Natural killer cell (primary cell): Measurements from ENCODE around the gene RGP1. TPM values are rescaled to one million over a fixed set of nuclear protein-coding genes. Genes with fewer than 3 reads are reported as not detected.
A peak's percentile ranks its signal among the peaks of the same experiment; 100 is the strongest.

Experiments
- ATAC-seq, 3 donors: fragments of 150-1000 bp in 2 of 3; fragments of 200-7000 bp in 1 of 3; cut with Tn5 transposase; 1 replicate in 1 of 3; 2 replicates in 2 of 3; pipeline ENCODE4 v1.10.0; 2021; ENCODE audit warnings: mild to moderate bottlenecking in 2 of 3, moderate library complexity in 2 of 3
- DNase-seq, 2 donors: peaks; one replicate each; pipeline versions ENCODE4 v3.0.0 to v3.0.0-alpha.2; 2013 to 2021; ENCODE audit warnings: mixed read lengths in 1 of 2
- H3K27ac ChIP-seq: one replicate; pipeline ENCODE4 v1.5.1; 2013; ENCODE audit warnings: mild to moderate bottlenecking, low read length
- H3K27me3 ChIP-seq: one replicate; pipeline ENCODE4 v1.6.1; 2013; ENCODE audit warnings: low read length; ENCODE audit not compliant: control insufficient read depth, insufficient read depth
- H3K36me3 ChIP-seq: one replicate; pipeline ENCODE4 v1.6.1; 2013; ENCODE audit warnings: low read length; ENCODE audit not compliant: control insufficient read depth, insufficient read depth
- H3K4me1 ChIP-seq: one replicate; pipeline ENCODE4 v1.6.1; 2013; ENCODE audit warnings: low read length; ENCODE audit not compliant: control insufficient read depth, insufficient read depth
- H3K4me3 ChIP-seq: one replicate; pipeline ENCODE4 v1.5.1; 2013; ENCODE audit warnings: low read length
- H3K9me3 ChIP-seq: one replicate; pipeline ENCODE4 v1.6.1; 2013; ENCODE audit warnings: low read length; ENCODE audit not compliant: control insufficient read depth, insufficient read depth
- H3K27ac Mint-ChIP-seq, 2 donors: one replicate each; pipeline ENCODE4 v1.8.0; 2022; ENCODE audit warnings: mild to moderate bottlenecking in 2 of 2, mixed read lengths in 2 of 2, moderate library complexity in 1 of 2
- H3K27me3 Mint-ChIP-seq, 2 donors: one replicate each; pipeline ENCODE4 v1.8.0; 2022; ENCODE audit warnings: low read depth in 2 of 2, mixed read lengths in 2 of 2
- H3K36me3 Mint-ChIP-seq: one replicate; pipeline ENCODE4 v1.8.0; 2022; ENCODE audit warnings: mixed read lengths
- H3K4me1 Mint-ChIP-seq, 2 donors: one replicate each; pipeline ENCODE4 v1.8.0; 2022; ENCODE audit warnings: mixed read lengths in 2 of 2
- H3K4me3 Mint-ChIP-seq: one replicate; pipeline ENCODE4 v1.8.0; 2022; ENCODE audit warnings: mild to moderate bottlenecking, moderate library complexity, mixed read lengths
- H3K9me3 Mint-ChIP-seq, 2 donors: one replicate each; pipeline ENCODE4 v1.8.0; 2022; ENCODE audit warnings: mixed read lengths in 2 of 2
- CTCF ChIP-seq: fragments of 200-600 bp; IDR thresholded peaks from one replicate; pipeline ENCODE4 v1.8.0; 2022; ENCODE audit warnings: antibody characterized with exemption
- WGBS: methylation state at CpG from one replicate; pipeline ENCODE4 v1.1.7; 2013; ENCODE audit warnings: missing lambda C conversion rate; ENCODE audit not compliant: insufficient coverage; 5-methylcytosine and 5-hydroxymethylcytosine counted together
- intact Hi-C: fragments of 100-400 bp; cut with micrococcal nuclease; formaldehyde crosslinking; loops from one replicate; pipeline ENCODE4 v1.14.2; 2022
- total RNA-seq, 4 donors: library from RNA; stranded (reverse); fragments of 120-200 nt in 1 of 4; gene quantifications; one replicate each; pipeline versions ENCODE4 v1.2.3 to v1.2.4, GENCODE V29; 2013 to 2022

Gene RGP1, protein sequence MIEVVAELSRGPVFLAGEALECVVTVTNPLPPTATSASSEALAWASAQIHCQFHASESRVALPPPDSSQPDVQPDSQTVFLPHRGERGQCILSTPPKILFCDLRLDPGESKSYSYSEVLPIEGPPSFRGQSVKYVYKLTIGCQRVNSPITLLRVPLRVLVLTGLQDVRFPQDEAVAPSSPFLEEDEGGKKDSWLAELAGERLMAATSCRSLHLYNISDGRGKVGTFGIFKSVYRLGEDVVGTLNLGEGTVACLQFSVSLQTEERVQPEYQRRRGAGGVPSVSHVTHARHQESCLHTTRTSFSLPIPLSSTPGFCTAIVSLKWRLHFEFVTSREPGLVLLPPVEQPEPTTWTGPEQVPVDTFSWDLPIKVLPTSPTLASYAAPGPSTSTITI
- 10 to 100 TPM; 22.3 to 26.4 (median 23.3) TPM for total RNA-seq
- 16.3 TPM for total RNA-seq (2013)

DNA sequence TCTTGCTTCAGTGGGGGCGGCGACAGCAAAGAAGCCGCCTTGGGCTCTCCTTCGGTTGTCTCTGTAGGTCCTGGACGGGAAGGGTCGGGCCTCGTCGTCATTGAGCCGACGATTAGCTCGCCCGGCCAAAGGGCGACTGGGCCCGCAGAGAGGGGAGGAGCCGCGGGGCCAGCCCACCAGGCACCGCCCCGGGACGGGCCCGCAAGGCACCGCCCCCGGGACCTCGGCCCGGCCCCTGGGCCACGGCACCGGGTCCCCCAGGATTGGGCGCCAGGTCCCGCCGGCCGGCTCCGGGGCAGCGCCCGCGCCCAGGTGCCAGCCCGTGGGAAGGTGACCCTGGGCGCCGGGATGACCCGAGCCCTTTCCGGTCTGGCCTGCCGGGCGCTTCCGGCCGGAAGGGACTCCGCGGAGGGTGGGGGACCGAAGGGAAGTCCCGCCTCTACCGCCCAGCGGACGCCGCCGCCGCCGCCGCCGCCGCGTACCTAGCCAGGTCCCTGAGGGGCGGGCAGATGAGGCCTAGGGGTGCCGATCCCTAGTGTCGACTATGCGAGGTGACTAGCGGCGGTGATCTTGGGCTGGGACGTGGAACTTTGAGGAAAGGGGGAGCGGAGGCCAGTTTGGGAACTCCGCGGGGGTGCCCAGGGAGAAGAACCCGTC lies at the start of gene RGP1, which contains the start of gene GBA2:
Gene RGP1, plus strand, starts transcription at position 430 of the 657 bp plus-strand sequence. CDS start 469 bp downstream, outside the sequence.
Gene GBA2, minus strand, starts transcription at position 371 of the 657 bp plus-strand sequence. CDS start 524 bp downstream, outside the sequence.
- peaks cover 34% of the 10 kb centered on the region for H3K4me1 ChIP-seq

DNA sequence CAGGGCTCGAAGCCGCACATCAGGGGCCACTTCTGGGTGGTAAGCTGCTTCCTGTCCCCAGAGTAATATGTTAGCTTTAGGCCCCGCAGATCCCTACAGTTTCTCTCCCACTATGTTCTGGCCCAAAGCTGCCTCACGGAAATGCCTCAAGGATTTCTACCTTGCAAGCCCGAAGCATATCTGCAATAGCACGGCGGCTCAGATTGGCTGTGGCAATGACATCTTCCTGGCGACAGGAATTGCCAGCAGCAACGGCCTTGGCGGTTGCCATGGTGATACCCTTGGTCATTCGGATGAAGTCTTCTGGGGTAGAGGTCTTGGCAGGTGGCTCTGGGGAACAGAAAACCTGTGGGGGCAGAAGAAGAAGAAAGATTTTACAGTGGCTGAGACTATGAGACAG lies 49.1 kb upstream of the RGP1 start:
- TF ChIP-seq CTCF = no peak
- Mint-ChIP-seq H3K9me3 (no peaks in the 10 kb centered on the region), H3K27ac (no peak overlapping the region), H3K4me1 (peaks cover 10 to 18% of the 10 kb centered on the region in 2 donors), H3K4me3 (no peak overlapping the region), H3K36me3 (peaks cover 6% of the 10 kb centered on the region), H3K27me3 (no peaks in the 10 kb centered on the region)
- H3K9me3 ChIP-seq = no peaks in the 10 kb centered on the region
- intact Hi-C loops = no loop called here
- DNase-seq (no peak), ATAC-seq (no peak)
- peaks cover 7% of the 10 kb centered on the region for H3K4me1 ChIP-seq
- no peak overlapping the region for H3K27ac ChIP-seq
- H3K4me3 ChIP-seq = no peak overlapping the region
- peaks cover 92% of the 10 kb centered on the region for H3K36me3 ChIP-seq
- H3K27me3 ChIP-seq = no peaks in the 10 kb centered on the region
- 98% methylated on average over 11 of the region's 11 CpGs for WGBS

More for the DNA sequence above, at the start of gene RGP1, which contains the start of gene GBA2:
- ATAC-seq = peak; percentile 82 to 88 (median 85)
- Mint-ChIP-seq H3K27me3 (no peaks in the 10 kb centered on the region), H3K27ac (peak within 1 kb of the TSS; percentile 90 to 92), H3K4me3 (peak within 1 kb of the TSS; percentile 92), H3K9me3 (no peaks in the 10 kb centered on the region), H3K36me3 (no peaks in the 10 kb centered on the region), H3K4me1 (peaks cover 40 to 50% of the 10 kb centered on the region in 2 donors)
- Histone ChIP-seq H3K4me3 (peak within 1 kb of the TSS; percentile 87), H3K36me3 (peaks cover 40% of the 10 kb centered on the region), H3K27ac (peak within 1 kb of the TSS; percentile 79), H3K27me3 (no peaks in the 10 kb centered on the region), H3K9me3 (no peaks in the 10 kb centered on the region)
- WGBS = under 1% methylated on average over 69 of the region's 69 CpGs
- peak; percentile 67 to 70 for DNase-seq
- intact Hi-C loops = loop anchor here (1.0 to 5.0 kb wide), 2 partner anchors 17 to 147 kb away; partner anchors contain the start of genes CREB3 and TLN1
- TF ChIP-seq CTCF = no peak

GRCh38 chr9:35700942-35701341 lies 48.1 kb upstream of the RGP1 start:
- H3K4me3 ChIP-seq = no peak overlapping the region
- Mint-ChIP-seq H3K4me3 (no peak overlapping the region), H3K4me1 (peaks cover 10 to 18% of the 10 kb centered on the region in 2 donors), H3K36me3 (peaks cover 7% of the 10 kb centered on the region), H3K9me3 (no peaks in the 10 kb centered on the region), H3K27me3 (no peaks in the 10 kb centered on the region), H3K27ac (no peak overlapping the region)
- intact Hi-C loops = no loop called here
- no peak for DNase-seq
- TF ChIP-seq CTCF = no peak
- H3K9me3 ChIP-seq = no peaks in the 10 kb centered on the region
- H3K36me3 ChIP-seq = peaks cover 97% of the 10 kb centered on the region
- H3K27me3 ChIP-seq = no peaks in the 10 kb centered on the region
- peaks cover 7% of the 10 kb centered on the region for H3K4me1 ChIP-seq
- no peak overlapping the region for H3K27ac ChIP-seq
- ATAC-seq = no peak
